RPMI7951 (cell line): ENCODE measurements around the gene AGTR1. TPM values are rescaled to one million over a fixed set of nuclear protein-coding genes. Genes with fewer than 3 reads are reported as not detected.
A peak's percentile ranks its signal among the peaks of the same experiment; 100 is the strongest.
"Not testable (repeated sequence)": the region's sequence is repeated elsewhere in the genome, so short reads cannot be mapped to it uniquely, and the experiment has no call there.

Experiments
- DNase-seq: peaks from one replicate; pipeline ENCODE4 v3.0.0-alpha.2; 2012; ENCODE audit warnings: low read depth
- total RNA-seq: library from RNA; depleted of rRNA; stranded (reverse); fragments of >200 nt; shearing (Covaris generic); gene quantifications from 2 replicates; pipeline ENCODE4 v1.2.3, GENCODE V29; 2014; rRNA removed

AGTR1 gene
- total RNA-seq, 1 experiment from 2014 or later = not detected

GRCh38 chr3:148758303-148758884 lies 60.7 kb downstream of the AGTR1 start:
- no peak for DNase-seq

DNA sequence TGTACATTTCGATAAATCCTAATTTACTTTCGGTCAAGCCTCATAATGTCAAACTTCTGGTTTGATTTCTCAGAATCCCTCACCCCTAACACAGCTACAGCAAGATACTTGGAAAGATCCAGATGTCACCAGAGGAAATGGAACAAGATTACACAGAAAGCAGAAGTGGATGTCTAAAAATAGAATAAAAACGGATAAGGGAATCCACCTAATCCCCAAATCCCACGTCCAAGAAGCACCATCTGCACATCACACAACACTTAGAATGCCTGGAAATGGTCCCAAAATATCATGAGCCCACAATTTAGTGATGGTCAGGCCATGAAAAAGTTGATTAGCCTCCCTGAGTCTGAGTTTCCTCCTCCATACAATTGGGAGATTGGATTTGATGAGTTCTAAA lies 61.7 kb downstream of the AGTR1 start:
- no peak for DNase-seq

DNA sequence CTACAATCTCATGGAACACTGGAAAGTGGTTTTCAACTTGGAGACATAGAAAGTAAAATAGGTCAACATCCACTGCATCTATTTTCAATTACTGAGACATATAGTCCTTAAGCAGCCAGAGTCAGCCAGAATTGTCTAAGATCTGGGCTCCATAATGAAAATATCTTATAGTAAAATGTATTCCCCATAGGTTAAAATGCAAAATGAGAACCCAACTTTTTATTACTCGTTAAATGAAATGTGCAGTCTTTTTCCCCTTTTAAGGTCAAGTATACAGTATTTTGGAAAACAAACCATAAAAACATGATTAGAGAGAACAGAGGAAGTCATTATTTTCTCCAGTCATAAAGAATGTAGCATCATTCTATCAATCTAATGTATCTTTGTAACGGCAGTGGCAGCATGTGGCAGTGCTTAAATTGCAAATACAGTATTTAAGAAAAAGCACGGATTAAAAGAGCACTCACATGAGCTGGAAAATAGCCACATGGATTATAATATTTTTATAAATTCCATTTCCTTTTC lies 65.5 kb downstream of the AGTR1 start:
- no peak for DNase-seq

DNA sequence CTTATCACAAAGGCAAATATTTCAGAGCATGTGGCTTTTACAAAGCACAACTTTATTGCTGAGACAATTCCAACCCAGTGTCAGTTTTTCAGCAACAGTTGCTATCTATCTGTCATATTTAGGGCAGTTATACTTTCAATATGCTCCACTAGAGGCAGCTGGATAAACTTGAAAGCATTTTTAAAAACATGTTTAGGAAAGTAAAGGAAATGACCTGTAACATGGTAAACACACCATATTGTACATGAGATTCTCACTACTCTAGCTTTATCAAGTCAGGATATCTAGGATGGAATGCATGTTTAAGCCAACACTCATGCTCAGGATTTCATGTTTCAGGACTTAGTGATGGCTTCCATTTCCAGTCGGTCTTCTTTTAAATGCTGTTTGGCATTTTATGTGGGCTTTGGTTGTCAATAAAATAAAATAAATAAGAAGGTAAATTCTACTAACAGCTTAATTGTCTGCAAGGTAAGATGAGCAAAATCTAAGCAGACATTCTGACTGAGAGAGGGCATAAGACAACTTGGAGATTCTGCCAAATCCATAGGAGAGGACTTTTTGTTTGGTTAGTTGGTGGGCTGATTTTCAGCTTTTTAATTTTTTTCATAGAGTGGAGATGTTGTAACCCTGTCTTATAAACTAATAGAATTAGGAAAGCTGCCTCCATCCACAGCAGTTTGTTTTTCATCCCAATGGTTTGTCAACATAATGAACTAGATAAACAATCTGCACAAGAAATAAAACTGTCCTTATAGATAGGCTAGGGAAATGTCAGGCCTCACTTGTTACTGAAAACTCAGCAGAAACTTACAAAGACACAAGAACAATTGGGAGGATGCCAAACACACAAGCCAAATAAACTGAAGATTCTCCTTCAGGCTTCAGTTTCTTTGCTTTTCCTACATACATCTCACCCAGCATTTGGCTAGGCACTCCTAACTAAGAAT lies 66.6 kb downstream of the AGTR1 start:
- no peak for DNase-seq

DNA sequence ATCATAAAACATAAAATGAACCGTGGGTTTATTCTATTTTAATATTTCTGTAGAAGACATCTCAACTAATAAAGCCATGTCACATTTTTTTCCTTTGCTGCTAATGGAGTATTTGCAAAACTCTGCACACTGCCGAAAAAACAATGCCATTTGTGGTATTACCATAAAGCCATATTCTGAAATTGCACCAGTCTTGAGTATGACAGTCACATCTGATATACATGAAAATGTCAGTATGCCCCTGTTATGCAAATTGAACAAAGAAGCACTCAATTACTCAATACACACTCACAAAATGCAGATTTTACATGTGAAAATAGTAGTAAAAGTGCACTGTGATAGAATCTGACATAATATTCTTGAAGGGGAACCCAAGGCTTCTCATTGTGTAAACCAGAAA lies 74.7 kb downstream of the AGTR1 start:
- DNase-seq = no peak

GRCh38 chr3:148772835-148773234 lies 75.1 kb downstream of the AGTR1 start:
- DNase-seq = no peak

- DNase-seq = no peak
Observed at GRCh38 chr3:148773805-148774204, 76.1 kb downstream of the AGTR1 start.

DNA sequence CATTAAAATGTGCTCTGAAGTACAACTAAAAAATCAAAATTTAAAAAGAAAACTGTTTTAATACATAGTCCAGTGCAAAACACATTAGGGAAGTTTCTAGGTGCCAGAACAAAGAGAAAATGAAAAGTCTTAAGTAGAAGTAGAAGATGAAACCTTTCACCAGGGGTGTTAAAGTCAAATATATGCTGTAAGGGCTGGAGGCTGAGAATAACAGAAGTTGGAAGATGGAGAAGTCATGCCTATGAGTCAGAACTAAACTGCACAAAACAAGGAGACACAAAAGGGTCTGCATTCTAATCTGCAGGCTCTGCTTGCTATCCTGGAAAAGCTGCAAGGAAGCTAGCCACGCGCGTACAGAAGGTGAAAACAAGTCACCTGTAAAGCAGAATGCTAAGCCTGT lies 81.2 kb downstream of the AGTR1 start:
- no peak for DNase-seq

- not testable (repeated sequence) for DNase-seq
Observed at GRCh38 chr3:148785026-148785425, 87.3 kb downstream of the AGTR1 start.

GRCh38 chr3:148786159-148786558 lies 88.5 kb downstream of the AGTR1 start:
- DNase-seq = not testable (repeated sequence)

GRCh38 chr3:148789146-148789545 lies 91.4 kb downstream of the AGTR1 start:
- DNase-seq = no peak

DNA sequence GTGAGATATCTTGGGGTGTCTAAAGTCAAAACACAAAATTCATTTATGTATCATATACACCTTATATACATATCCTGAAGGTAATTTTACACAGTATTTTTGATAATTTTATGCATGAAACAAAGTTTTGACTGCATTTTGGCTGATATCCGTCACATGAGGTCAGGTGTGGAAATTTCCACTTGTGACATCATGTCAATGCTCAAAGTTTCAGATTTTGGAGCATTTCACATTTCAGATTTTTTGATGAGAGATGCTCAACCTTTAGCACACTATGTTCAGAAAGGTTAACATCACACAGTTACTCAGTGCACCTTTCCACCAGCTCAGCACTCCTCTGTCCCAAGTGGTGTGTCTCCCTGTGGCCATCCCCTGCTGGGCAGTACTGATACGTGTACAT lies 92.2 kb downstream of the AGTR1 start:
- no peak for DNase-seq

DNA sequence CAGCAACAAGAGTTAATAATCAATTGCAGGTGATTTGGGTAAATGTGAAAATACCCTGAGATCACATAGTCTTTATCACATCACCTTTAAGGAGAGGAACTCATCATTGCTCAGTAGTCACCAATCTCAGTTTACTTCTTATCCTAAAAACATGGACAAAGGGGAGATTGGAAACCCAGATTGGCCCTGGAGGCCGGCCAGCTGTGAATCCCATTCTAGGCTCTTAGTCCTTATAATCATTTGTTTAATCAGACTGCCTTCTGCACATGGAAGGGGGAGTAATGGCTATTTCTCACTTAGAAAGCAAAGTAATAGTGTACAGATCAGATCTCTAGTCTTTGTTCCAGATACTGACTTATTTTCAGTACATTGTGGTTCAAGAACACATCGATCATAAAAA lies 92.7 kb downstream of the AGTR1 start:
- no peak for DNase-seq

- DNase-seq = peak; percentile 2
Observed at GRCh38 chr3:148790851-148791735, 93.4 kb downstream of the AGTR1 start.

DNA sequence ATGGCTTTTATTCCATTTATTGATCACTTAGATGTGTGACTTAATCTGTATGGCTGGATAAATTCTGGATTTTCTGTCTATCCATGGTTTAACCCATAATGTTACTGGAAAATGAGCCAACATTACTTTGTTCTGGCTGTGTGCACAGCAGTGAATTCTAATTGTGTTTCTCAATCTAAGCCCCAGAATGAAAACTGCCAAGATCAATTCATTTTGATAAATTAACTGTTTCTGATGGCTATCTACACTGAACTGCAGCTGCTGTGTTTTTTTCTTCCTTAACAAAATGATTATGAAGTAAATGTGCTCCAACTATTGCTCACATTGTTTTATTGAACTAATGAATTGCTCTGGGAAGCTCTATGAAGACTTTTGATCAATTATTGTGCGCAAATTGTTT lies 94.2 kb downstream of the AGTR1 start:
- DNase-seq = no peak

DNA sequence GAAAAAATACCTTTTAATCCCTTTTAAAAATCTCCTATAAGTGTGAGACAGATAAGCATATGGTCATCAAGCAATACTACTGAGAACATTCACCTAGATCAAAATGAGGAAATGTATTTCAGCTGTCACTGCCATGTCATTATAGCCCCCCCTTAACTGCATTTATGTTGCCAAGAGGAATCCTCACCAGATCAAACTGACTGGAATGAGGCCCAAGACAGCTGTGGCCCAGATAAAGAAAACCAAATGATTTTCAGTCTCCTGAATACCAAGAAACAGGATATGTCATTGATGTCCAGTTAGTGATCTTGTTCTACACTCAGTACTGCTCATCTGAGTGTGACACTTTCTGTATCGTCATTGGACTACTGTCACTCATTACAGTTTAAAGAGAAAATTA lies 94.8 kb downstream of the AGTR1 start:
- DNase-seq = no peak

Other genes starting within 250 kb of the AGTR1 start
- not detected in 2 replicates for gene CPB1, start 129.9 kb downstream of the AGTR1 start, total RNA-seq
- gene CPA3, start 167.4 kb downstream of the AGTR1 start, total RNA-seq = not detected in 2 replicates